DND-41 (cell line): ENCODE results near the gene PDCD10.

Experiments
- CTCF ChIP-seq: IDR thresholded peaks from 2 replicates; pipeline ENCODE4 v1.5.1; 2012; ENCODE audit warnings: borderline replicate concordance, low read length, moderate library complexity, mild to moderate bottlenecking; ENCODE audit not compliant: poor library complexity, severe bottlenecking; ENCODE audit errors: extremely low read depth
- EZH2 ChIP-seq: IDR thresholded peaks from 3 replicates; pipeline ENCODE4 v1.6.1; 2012; ENCODE audit warnings: borderline replicate concordance, low read depth, mild to moderate bottlenecking, moderate library complexity, low read length, inconsistent platforms; ENCODE audit not compliant: severe bottlenecking

DNA sequence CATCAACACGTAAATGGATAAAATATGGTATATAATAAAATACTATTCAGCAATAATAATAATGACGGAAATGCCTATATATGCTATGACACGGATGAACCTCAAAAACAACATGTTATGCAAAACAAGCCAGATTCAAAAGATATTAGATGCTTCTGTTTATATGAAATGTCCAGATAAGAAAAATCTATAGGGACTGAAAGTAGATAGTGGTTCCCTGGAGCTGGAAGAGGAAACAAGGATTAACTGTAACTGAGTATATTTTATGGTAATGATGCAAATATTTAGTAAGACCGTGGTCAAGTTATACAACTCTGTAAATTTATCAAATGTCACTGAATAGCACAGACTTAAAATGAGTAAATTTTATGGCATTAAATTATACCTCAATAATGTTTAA is 55.2 kb downstream of the PDCD10 start:
- TF ChIP-seq CTCF, result no peak
- TF ChIP-seq EZH2, result no peak
